ENCODE measurements around the gene SLC44A2. TPM values are rescaled to one million over a fixed set of nuclear protein-coding genes. Genes with fewer than 3 reads are reported as not detected.

SLC44A2 gene
- total RNA-seq, 1 experiment from 2014 or later: 239 TPM

GRCh38 chr19:10641248-10641647 is 15.9 kb downstream of the SLC44A2 start:
- Histone ChIP-seq H3K9me2 (ENCODE audit: insufficient read depth) (no peaks in the 10 kb centered on the region), H3K36me3 (ENCODE audit: low read depth) (peaks cover 9% of the 10 kb centered on the region; the same call in 1 of the 2 replicates), H4K20me1 (ENCODE audit: insufficient read depth) (no peaks in the 10 kb centered on the region), H3F3A (ENCODE audit: insufficient read depth, low read depth) (peaks cover 49% of the 10 kb centered on the region), H3K4me2 (no peak overlapping the region), H3K4me3 (no peak overlapping the region), H3K27me3 (ENCODE audit: insufficient read depth, low read depth) (no peaks in the 10 kb centered on the region), H3K9me3 (ENCODE audit: insufficient read depth, low read depth) (no peaks in the 10 kb centered on the region), H3K79me2 (ENCODE audit: low read depth) (no peaks in the 10 kb centered on the region), H2AFZ (no peak overlapping the region), H3K27ac (no peak overlapping the region), H3K4me1 (replicated peaks; ENCODE audit: insufficient read depth) (no peaks in the 10 kb centered on the region)
- DNase-seq: no peak
- ChIA-PET POLR2A (ENCODE audit: unreplicated experiment) (interaction anchor here (0.7 kb wide), 1 partner anchor 60 kb away, joined by 3 read pairs; no protein-coding TSS in a partner anchor), CTCF (no interaction called here)
- no TSS peak for BruUV-seq (replicated peaks)
- intact Hi-C loops (cut with micrococcal nuclease; ENCODE audit: unreplicated experiment): no loop called here
- TF ChIP-seq CTCF (conservative IDR thresholded peaks at IDR 0.05): no peak
- TF ChIP-seq EZH2 (IDR thresholded peaks at IDR 0.05; ENCODE audit: low read depth): no peak

- Histone ChIP-seq H3K79me2 (ENCODE audit: low read depth) (no peaks in the 10 kb centered on the region), H3K27ac (no peak overlapping the region), H3K36me3 (ENCODE audit: low read depth) (peaks cover 6% of the 10 kb centered on the region; the same call in 1 of the 2 replicates), H3K9me2 (ENCODE audit: insufficient read depth) (no peaks in the 10 kb centered on the region), H3F3A (ENCODE audit: insufficient read depth, low read depth) (peaks cover 43% of the 10 kb centered on the region), H2AFZ (no peak overlapping the region), H3K4me1 (replicated peaks; ENCODE audit: insufficient read depth) (no peaks in the 10 kb centered on the region), H3K4me3 (no peak overlapping the region), H3K4me2 (no peak overlapping the region), H4K20me1 (ENCODE audit: insufficient read depth) (no peaks in the 10 kb centered on the region), H3K27me3 (ENCODE audit: insufficient read depth, low read depth) (no peaks in the 10 kb centered on the region), H3K9me3 (ENCODE audit: insufficient read depth, low read depth) (no peaks in the 10 kb centered on the region)
- POLR2A ChIA-PET (ENCODE audit: unreplicated experiment): no interaction called here
- CTCF ChIA-PET: interaction anchor here (0.7 kb wide), 1 partner anchor 61 kb away, joined by 4 read pairs; no protein-coding TSS in a partner anchor
- TF ChIP-seq EZH2 (IDR thresholded peaks at IDR 0.05; ENCODE audit: low read depth) (no peak), CTCF (conservative IDR thresholded peaks at IDR 0.05) (no peak)
- BruUV-seq (replicated peaks): no TSS peak
- intact Hi-C loops (cut with micrococcal nuclease; ENCODE audit: unreplicated experiment): no loop called here
- DNase-seq: no peak
Observed at GRCh38 chr19:10642473-10643171, 17.3 kb downstream of the SLC44A2 start.

- Histone ChIP-seq H3K27me3 (ENCODE audit: insufficient read depth, low read depth) (no peaks in the 10 kb centered on the region), H3K9me2 (ENCODE audit: insufficient read depth) (no peaks in the 10 kb centered on the region), H3K79me2 (ENCODE audit: low read depth) (no peaks in the 10 kb centered on the region), H3K4me1 (replicated peaks; ENCODE audit: insufficient read depth) (no peaks in the 10 kb centered on the region), H3K4me3 (no peak overlapping the region), H3K36me3 (ENCODE audit: low read depth) (peaks cover 3% of the 10 kb centered on the region; the same call in 1 of the 2 replicates), H4K20me1 (ENCODE audit: insufficient read depth) (no peaks in the 10 kb centered on the region), H3K9me3 (ENCODE audit: insufficient read depth, low read depth) (no peaks in the 10 kb centered on the region), H3K4me2 (no peak overlapping the region), H2AFZ (no peak overlapping the region), H3F3A (ENCODE audit: insufficient read depth, low read depth) (peaks cover 43% of the 10 kb centered on the region), H3K27ac (no peak overlapping the region; the same call in 1 of the 2 replicates)
- ChIA-PET CTCF (interaction anchor here (0.6 to 1.8 kb wide), 2 partner anchors 54 to 62 kb away, joined by 7 to 35 read pairs; no protein-coding TSS in a partner anchor), POLR2A (ENCODE audit: unreplicated experiment) (interaction anchor here (0.7 kb wide), 2 partner anchors 21 to 40 kb away, joined by 7 to 9 read pairs; no protein-coding TSS in a partner anchor)
- TF ChIP-seq EZH2 (IDR thresholded peaks at IDR 0.05; ENCODE audit: low read depth): no peak
- no peak for TF ChIP-seq CTCF (conservative IDR thresholded peaks at IDR 0.05)
- DNase-seq: no peak
- intact Hi-C loops (cut with micrococcal nuclease; ENCODE audit: unreplicated experiment): no loop called here
- no TSS peak for BruUV-seq (replicated peaks)
Observed at GRCh38 chr19:10643172-10643967, 18.0 kb downstream of the SLC44A2 start.
